VCaP (cell line): Measurements from ENCODE around the gene NGEF.

ENCODE experiments used
- H3K27ac ChIP-seq: fragments of 450-650 bp; 2 replicates; pipeline ENCODE4 v1.5.1; 2017
- CTCF ChIP-seq: fragments of 450-650 bp; conservative IDR thresholded peaks from 2 replicates; pipeline ENCODE4 v1.5.1; 2017; ENCODE audit warnings: mild to moderate bottlenecking, moderate library complexity

NGEF gene

GRCh38 chr2:232903989-232904388 lies 109.1 kb downstream of the NGEF start:
- no peak for TF ChIP-seq CTCF
- no peak overlapping the region for H3K27ac ChIP-seq

GRCh38 chr2:232901736-232902578 lies 111.1 kb downstream of the NGEF start:
- no peak overlapping the region for H3K27ac ChIP-seq

GRCh38 chr2:232900811-232901735 lies 112.0 kb downstream of the NGEF start:
- TF ChIP-seq CTCF = no peak
- no peak overlapping the region for H3K27ac ChIP-seq

More at GRCh38 chr2:232901736-232902578, 111.1 kb downstream of the NGEF start:
- TF ChIP-seq CTCF = no peak

GRCh38 chr2:232898592-232899543 lies 114.2 kb downstream of the NGEF start:
- TF ChIP-seq CTCF = no peak
- H3K27ac ChIP-seq = no peak overlapping the region

GRCh38 chr2:232897598-232898408 lies 115.3 kb downstream of the NGEF start:
- H3K27ac ChIP-seq = no peak overlapping the region
- no peak for TF ChIP-seq CTCF

GRCh38 chr2:232896720-232897597 lies 116.1 kb downstream of the NGEF start:
- no peak for TF ChIP-seq CTCF
- H3K27ac ChIP-seq = no peak overlapping the region
